Caco-2 (cell line): Measurements from ENCODE around the gene ARHGAP25. TPM values are rescaled to one million over a fixed set of nuclear protein-coding genes. Genes with fewer than 3 reads are reported as not detected.

Source experiments
- BruUV-seq: library from RNA; stranded (reverse); fragments of 400-500 nt; replicated peaks from 2 replicates; lab custom pipeline; 2021; lab: Mats Ljungman, UMichigan
- CTCF ChIA-PET: fragments of 300-600 bp; sonication (Branson Sonifier 250); formaldehyde crosslinking; loops from one replicate; lab custom pipeline; 2022; ENCODE audit warnings: antibody characterized with exemption; lab: Charles Lee
- POLR2A ChIA-PET: fragments of 300-600 bp; sonication (Branson Sonifier 250); formaldehyde crosslinking; loops from one replicate; lab custom pipeline; 2022; ENCODE audit warnings: antibody characterized with exemption; lab: Charles Lee
- DNase-seq, 2 experiments: peaks; one replicate each; pipeline versions ENCODE4 v3.0.0 to v3.0.0-alpha.2; 2020 to 2022
- H3K27me3 ChIP-seq: replicated peaks from 2 replicates; pipeline ENCODE4 v1.6.0; 2011; ENCODE audit warnings: low read length; ENCODE audit not compliant: control insufficient read depth, insufficient read depth
- H3K36me3 ChIP-seq: 2 replicates; pipeline ENCODE4 v1.5.1; 2011; ENCODE audit warnings: low read length; ENCODE audit not compliant: control insufficient read depth, insufficient read depth
- H3K4me1 ChIP-seq: fragments of 250-450 bp; sonication (Bioruptor Pico); 2 replicates; pipeline ENCODE4 v1.5.1; 2020; ENCODE audit warnings: mild to moderate bottlenecking
- H3K4me3 ChIP-seq: 2 replicates; pipeline ENCODE4 v1.5.1; 2011; ENCODE audit warnings: low read depth, mild to moderate bottlenecking, control low read depth, low read length
- H3K9me3 ChIP-seq: fragments of 250-450 bp; sonication (Bioruptor Pico); 2 replicates; pipeline ENCODE4 v1.5.1; 2020; ENCODE audit warnings: mild to moderate bottlenecking, moderate library complexity
- H3K27ac Mint-ChIP-seq: one replicate; pipeline ENCODE4 v1.8.0; 2022; ENCODE audit warnings: mixed read lengths; ENCODE audit not compliant: unreplicated experiment
- H3K27me3 Mint-ChIP-seq: one replicate; pipeline ENCODE4 v1.8.0; 2022; ENCODE audit warnings: mixed read lengths; ENCODE audit not compliant: insufficient read depth, unreplicated experiment
- H3K36me3 Mint-ChIP-seq: one replicate; pipeline ENCODE4 v1.8.0; 2022; ENCODE audit warnings: mild to moderate bottlenecking, mixed read lengths; ENCODE audit not compliant: insufficient read depth, unreplicated experiment
- H3K4me1 Mint-ChIP-seq: one replicate; pipeline ENCODE4 v1.8.0; 2022; ENCODE audit warnings: low read depth, mixed read lengths; ENCODE audit not compliant: unreplicated experiment
- H3K4me3 Mint-ChIP-seq: one replicate; pipeline ENCODE4 v1.8.0; 2022; ENCODE audit warnings: mild to moderate bottlenecking, moderate library complexity, mixed read lengths; ENCODE audit not compliant: unreplicated experiment
- H3K9me3 Mint-ChIP-seq: one replicate; pipeline ENCODE4 v1.8.0; 2022; ENCODE audit warnings: mixed read lengths; ENCODE audit not compliant: unreplicated experiment
- intact Hi-C: fragments of 100-400 bp; cut with micrococcal nuclease; formaldehyde crosslinking; loops from one replicate; pipeline ENCODE4 v1.10.0; 2022; ENCODE audit not compliant: unreplicated experiment
- total RNA-seq: library from RNA; stranded (reverse); gene quantifications from 2 replicates; pipeline ENCODE4 v1.2.3, GENCODE V29; 2022
- TF ChIP-seq, protein P1 (sequence below), 2 experiments: fragments of 200-600 bp in 1 of 2; IDR thresholded peaks; 1 replicate in 1 of 2; 2 replicates in 1 of 2; pipeline versions ENCODE4 v1.5.1 to v1.8.0; 2011 to 2022; ENCODE audit warnings: antibody characterized with exemption in 1 of 2, control low read depth in 1 of 2, inconsistent platforms in 1 of 2, low read depth in 1 of 2, low read length in 1 of 2, mild to moderate bottlenecking in 1 of 2, moderate library complexity in 1 of 2; ENCODE audit not compliant: insufficient read depth in 1 of 2, severe bottlenecking in 1 of 2, unreplicated experiment in 1 of 2

The ARHGAP25 gene
- total RNA-seq, 1 experiment from 2014 or later, result 0.48 TPM

DNA sequence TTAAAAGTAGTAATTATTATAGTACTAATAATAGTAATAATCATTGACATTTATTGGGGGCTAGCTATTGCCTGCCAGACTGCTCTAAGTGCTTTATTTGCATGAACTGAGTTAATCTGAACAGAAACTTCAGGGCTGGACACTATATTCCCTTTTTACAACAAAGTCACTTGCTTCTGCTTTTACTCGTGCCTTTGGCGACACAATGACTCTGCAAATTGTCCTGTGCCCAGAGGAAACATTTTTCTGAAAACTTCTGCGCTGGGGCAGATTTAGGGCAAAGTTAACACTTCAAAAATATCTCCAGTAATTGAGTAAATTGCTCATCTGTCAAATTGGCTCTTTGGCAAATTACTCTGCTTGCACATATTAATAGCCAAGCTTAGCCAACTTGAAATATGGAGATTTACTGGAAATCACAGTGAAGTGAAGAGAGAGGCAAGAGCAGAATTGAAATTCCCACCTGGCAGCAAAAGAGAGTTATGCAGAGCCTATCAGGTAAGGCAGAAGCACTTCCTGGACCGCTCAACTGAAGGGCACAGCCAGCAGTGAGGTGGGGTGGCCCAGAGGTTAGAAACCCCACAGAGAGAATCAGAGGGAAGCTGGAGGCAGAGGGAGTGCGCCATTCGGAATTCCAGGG lies 100.2 kb downstream of the ARHGAP25 start:
- CTCF ChIA-PET, result no interaction called here
- Mint-ChIP-seq H3K27ac (no peak overlapping the region), H3K36me3 (no peaks in the 10 kb centered on the region), H3K4me3 (no peak overlapping the region), H3K27me3 (no peaks in the 10 kb centered on the region), H3K9me3 (no peaks in the 10 kb centered on the region), H3K4me1 (no peaks in the 10 kb centered on the region)
- no TSS peak for BruUV-seq
- POLR2A ChIA-PET, result no interaction called here
- no peaks in the 10 kb centered on the region for H3K4me1 ChIP-seq
- no peaks in the 10 kb centered on the region for H3K27me3 ChIP-seq
- TF ChIP-seq, protein P1, sequence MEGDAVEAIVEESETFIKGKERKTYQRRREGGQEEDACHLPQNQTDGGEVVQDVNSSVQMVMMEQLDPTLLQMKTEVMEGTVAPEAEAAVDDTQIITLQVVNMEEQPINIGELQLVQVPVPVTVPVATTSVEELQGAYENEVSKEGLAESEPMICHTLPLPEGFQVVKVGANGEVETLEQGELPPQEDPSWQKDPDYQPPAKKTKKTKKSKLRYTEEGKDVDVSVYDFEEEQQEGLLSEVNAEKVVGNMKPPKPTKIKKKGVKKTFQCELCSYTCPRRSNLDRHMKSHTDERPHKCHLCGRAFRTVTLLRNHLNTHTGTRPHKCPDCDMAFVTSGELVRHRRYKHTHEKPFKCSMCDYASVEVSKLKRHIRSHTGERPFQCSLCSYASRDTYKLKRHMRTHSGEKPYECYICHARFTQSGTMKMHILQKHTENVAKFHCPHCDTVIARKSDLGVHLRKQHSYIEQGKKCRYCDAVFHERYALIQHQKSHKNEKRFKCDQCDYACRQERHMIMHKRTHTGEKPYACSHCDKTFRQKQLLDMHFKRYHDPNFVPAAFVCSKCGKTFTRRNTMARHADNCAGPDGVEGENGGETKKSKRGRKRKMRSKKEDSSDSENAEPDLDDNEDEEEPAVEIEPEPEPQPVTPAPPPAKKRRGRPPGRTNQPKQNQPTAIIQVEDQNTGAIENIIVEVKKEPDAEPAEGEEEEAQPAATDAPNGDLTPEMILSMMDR (IDR thresholded peaks at IDR 0.05; ENCODE audit: insufficient read depth in 1 of 2, low read depth in 1 of 2, low read length in 1 of 2, severe bottlenecking in 1 of 2, unreplicated experiment in 1 of 2), result no peak
- H3K4me3 ChIP-seq, result no peak overlapping the region
- H3K36me3 ChIP-seq, result no peaks in the 10 kb centered on the region
- intact Hi-C loops, result loop anchor here (5.0 kb wide), 1 partner anchor 83 kb away; no protein-coding TSS in a partner anchor
- peaks cover 4% of the 10 kb centered on the region; the same call in 1 of the 2 replicates for H3K9me3 ChIP-seq
- DNase-seq, result no peak

DNA sequence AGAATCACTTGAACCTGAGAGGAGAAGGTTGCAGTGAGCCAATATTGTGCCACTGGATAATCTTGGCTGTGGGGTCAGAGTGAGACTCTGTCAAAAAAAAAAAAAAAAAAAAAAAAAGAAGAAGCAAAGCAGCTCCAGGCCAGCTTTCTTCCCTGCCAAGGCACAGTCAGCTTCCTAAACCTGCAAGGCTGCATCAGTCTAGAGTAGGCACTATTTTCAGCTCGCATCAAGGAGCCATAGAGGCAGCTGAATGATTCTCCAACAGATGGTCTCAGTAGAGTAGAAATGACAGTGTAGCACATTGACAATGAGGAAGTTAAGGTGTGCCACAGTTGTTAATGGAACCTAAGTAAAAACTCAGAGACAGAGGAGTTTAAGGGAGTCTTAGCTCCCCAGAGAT lies 101.0 kb downstream of the ARHGAP25 start:
- no TSS peak for BruUV-seq
- Mint-ChIP-seq H3K27me3 (no peaks in the 10 kb centered on the region), H3K9me3 (no peaks in the 10 kb centered on the region), H3K36me3 (no peaks in the 10 kb centered on the region), H3K27ac (no peak overlapping the region), H3K4me3 (no peak overlapping the region), H3K4me1 (no peaks in the 10 kb centered on the region)
- H3K36me3 ChIP-seq, result no peaks in the 10 kb centered on the region
- ChIA-PET CTCF (no interaction called here), POLR2A (no interaction called here)
- peaks cover 4% of the 10 kb centered on the region; the same call in 1 of the 2 replicates for H3K9me3 ChIP-seq
- H3K4me3 ChIP-seq, result no peak overlapping the region
- TF ChIP-seq, protein P1 (IDR thresholded peaks at IDR 0.05; ENCODE audit: insufficient read depth in 1 of 2, low read depth in 1 of 2, low read length in 1 of 2, severe bottlenecking in 1 of 2, unreplicated experiment in 1 of 2), result no peak
- no peaks in the 10 kb centered on the region for H3K4me1 ChIP-seq
- no peaks in the 10 kb centered on the region for H3K27me3 ChIP-seq
- no peak for DNase-seq
- intact Hi-C loops, result loop anchor here (5.0 kb wide), 1 partner anchor 83 kb away; no protein-coding TSS in a partner anchor

DNA sequence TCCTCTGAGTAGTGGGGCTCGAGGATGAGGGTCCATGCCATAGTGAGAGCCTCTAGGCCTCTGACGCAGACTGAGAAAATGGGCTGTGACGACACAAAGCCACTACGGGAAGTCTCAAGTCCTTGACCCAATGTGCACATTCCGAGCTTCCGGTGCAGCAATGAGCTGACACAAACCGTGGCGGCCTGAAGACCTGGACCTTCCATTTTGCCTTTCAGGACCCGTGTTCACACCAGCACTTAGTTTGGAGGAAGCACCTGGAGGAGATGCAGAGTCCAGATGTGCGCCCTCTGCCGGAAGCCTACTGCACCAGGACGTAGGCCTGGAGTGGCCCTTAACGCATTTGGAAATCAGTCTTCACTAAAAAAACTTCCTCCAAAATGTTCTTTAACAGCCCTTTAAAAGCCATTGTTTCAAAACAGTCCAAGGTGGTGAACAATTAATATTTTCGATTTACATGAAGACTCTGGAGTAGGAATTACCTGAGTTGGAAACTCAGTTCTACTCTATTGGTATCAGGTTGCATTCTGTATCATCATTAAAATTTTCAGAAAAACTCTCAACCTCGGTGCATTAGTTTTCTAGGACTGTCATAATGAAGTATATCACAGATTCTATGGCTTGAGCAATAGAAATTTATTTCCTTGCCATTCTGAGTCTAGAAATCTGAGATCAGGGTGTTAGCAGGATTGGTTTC lies 102.7 kb downstream of the ARHGAP25 start:
- DNase-seq, result peak in 1 of 2 experiments; percentile 11
- ChIA-PET POLR2A (no interaction called here), CTCF (no interaction called here)
- H3K27ac Mint-ChIP-seq, result no peak overlapping the region
- H3K36me3 Mint-ChIP-seq, result no peaks in the 10 kb centered on the region
- Histone ChIP-seq H3K4me1 (no peaks in the 10 kb centered on the region), H3K4me3 (no peak overlapping the region), H3K36me3 (no peaks in the 10 kb centered on the region), H3K27me3 (no peaks in the 10 kb centered on the region), H3K9me3 (peaks cover 4% of the 10 kb centered on the region; the same call in 1 of the 2 replicates)
- BruUV-seq, result no TSS peak
- no peaks in the 10 kb centered on the region for H3K27me3 Mint-ChIP-seq
- TF ChIP-seq, protein P1 (IDR thresholded peaks at IDR 0.05; ENCODE audit: insufficient read depth in 1 of 2, low read depth in 1 of 2, low read length in 1 of 2, severe bottlenecking in 1 of 2, unreplicated experiment in 1 of 2), result peak in 1 of 2 experiments; percentile 18
- no peak overlapping the region for H3K4me3 Mint-ChIP-seq
- H3K4me1 Mint-ChIP-seq, result no peaks in the 10 kb centered on the region
- intact Hi-C loops, result loop anchor here (5.0 kb wide), 1 partner anchor 85 kb away; no protein-coding TSS in a partner anchor
- no peaks in the 10 kb centered on the region for H3K9me3 Mint-ChIP-seq
